ENCODE results near the gene EYA4. TPM values are rescaled to one million over a fixed set of nuclear protein-coding genes. Genes with fewer than 3 reads are reported as not detected.

The EYA4 gene
- total RNA-seq, 1 experiment from 2014 or later, result not detected

- H3K27ac Mint-ChIP-seq (ENCODE audit: low read depth, unreplicated experiment), result no peak overlapping the region
- H3K9me3 Mint-ChIP-seq (ENCODE audit: unreplicated experiment), result no peaks in the 10 kb centered on the region
- intact Hi-C loops (cut with micrococcal nuclease), result no loop called here
- DNase-seq (ENCODE audit: unreplicated experiment), result no peak
- peaks cover 6% of the 10 kb centered on the region for H3K36me3 Mint-ChIP-seq (ENCODE audit: insufficient read depth, unreplicated experiment)
- no peak overlapping the region for H3K4me3 Mint-ChIP-seq (ENCODE audit: unreplicated experiment)
- H3K27me3 Mint-ChIP-seq (ENCODE audit: insufficient read depth, unreplicated experiment), result peaks cover 89% of the 10 kb centered on the region
- no peaks in the 10 kb centered on the region for H3K4me1 Mint-ChIP-seq (ENCODE audit: insufficient read depth, unreplicated experiment)
- BruUV-seq (replicated peaks), result no TSS peak
- ChIA-PET POLR2A (no interaction called here), CTCF (no interaction called here)
- no peak for TF ChIP-seq CTCF (IDR thresholded peaks at IDR 0.05; ENCODE audit: unreplicated experiment)
Measured at GRCh38 chr6:133399426-133399825, 158.3 kb downstream of the EYA4 start.

- BruUV-seq (replicated peaks), result no TSS peak
- intact Hi-C loops (cut with micrococcal nuclease), result no loop called here
- DNase-seq (ENCODE audit: unreplicated experiment), result no peak
- Mint-ChIP-seq H3K4me3 (ENCODE audit: unreplicated experiment) (no peak overlapping the region), H3K9me3 (ENCODE audit: unreplicated experiment) (no peaks in the 10 kb centered on the region), H3K27me3 (ENCODE audit: insufficient read depth, unreplicated experiment) (peaks cover 98% of the 10 kb centered on the region), H3K36me3 (ENCODE audit: insufficient read depth, unreplicated experiment) (peaks cover 6% of the 10 kb centered on the region), H3K4me1 (ENCODE audit: insufficient read depth, unreplicated experiment) (no peaks in the 10 kb centered on the region), H3K27ac (ENCODE audit: low read depth, unreplicated experiment) (no peak overlapping the region)
- no peak for TF ChIP-seq CTCF (IDR thresholded peaks at IDR 0.05; ENCODE audit: unreplicated experiment)
- CTCF ChIA-PET, result no interaction called here
- POLR2A ChIA-PET, result no interaction called here
Measured at GRCh38 chr6:133404151-133404550, 163.0 kb downstream of the EYA4 start.

DNA sequence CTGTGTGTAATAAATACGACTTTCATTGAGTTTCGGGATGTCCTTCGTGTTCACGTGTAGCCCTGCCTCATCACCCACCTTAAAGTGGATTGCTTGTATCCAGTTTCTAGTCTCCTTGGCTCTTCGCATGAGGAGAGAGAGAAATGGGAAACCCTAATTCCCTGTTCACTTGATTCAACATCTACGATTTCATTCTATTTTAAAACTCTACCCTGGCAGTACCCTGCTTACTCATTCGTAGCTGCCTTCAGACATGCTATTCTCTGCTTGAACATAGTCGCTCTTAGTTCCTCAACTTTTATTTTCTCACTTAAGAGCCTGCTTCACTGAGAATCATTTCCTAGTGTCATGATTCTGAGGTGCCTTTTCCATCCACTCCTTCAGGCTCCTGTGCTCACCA is 163.6 kb downstream of the EYA4 start:
- no peak for TF ChIP-seq CTCF (IDR thresholded peaks at IDR 0.05; ENCODE audit: unreplicated experiment)
- POLR2A ChIA-PET, result no interaction called here
- CTCF ChIA-PET, result no interaction called here
- Mint-ChIP-seq H3K27ac (ENCODE audit: low read depth, unreplicated experiment) (no peak overlapping the region), H3K4me1 (ENCODE audit: insufficient read depth, unreplicated experiment) (no peaks in the 10 kb centered on the region), H3K27me3 (ENCODE audit: insufficient read depth, unreplicated experiment) (peaks cover 98% of the 10 kb centered on the region), H3K36me3 (ENCODE audit: insufficient read depth, unreplicated experiment) (peaks cover 6% of the 10 kb centered on the region), H3K4me3 (ENCODE audit: unreplicated experiment) (no peak overlapping the region), H3K9me3 (ENCODE audit: unreplicated experiment) (no peaks in the 10 kb centered on the region)
- DNase-seq (ENCODE audit: unreplicated experiment), result no peak
- no TSS peak for BruUV-seq (replicated peaks)
- intact Hi-C loops (cut with micrococcal nuclease), result no loop called here

GRCh38 chr6:133407320-133408100 is 166.4 kb downstream of the EYA4 start:
- no peaks in the 10 kb centered on the region for H3K9me3 Mint-ChIP-seq (ENCODE audit: unreplicated experiment)
- H3K36me3 Mint-ChIP-seq (ENCODE audit: insufficient read depth, unreplicated experiment), result no peaks in the 10 kb centered on the region
- no peak for DNase-seq (ENCODE audit: unreplicated experiment)
- POLR2A ChIA-PET, result no interaction called here
- H3K27me3 Mint-ChIP-seq (ENCODE audit: insufficient read depth, unreplicated experiment), result peaks cover 89% of the 10 kb centered on the region
- intact Hi-C loops (cut with micrococcal nuclease), result no loop called here
- no peaks in the 10 kb centered on the region for H3K4me1 Mint-ChIP-seq (ENCODE audit: insufficient read depth, unreplicated experiment)
- BruUV-seq (replicated peaks), result no TSS peak
- CTCF ChIA-PET, result no interaction called here
- H3K4me3 Mint-ChIP-seq (ENCODE audit: unreplicated experiment), result no peak overlapping the region
- TF ChIP-seq CTCF (IDR thresholded peaks at IDR 0.05; ENCODE audit: unreplicated experiment), result no peak
- no peak overlapping the region for H3K27ac Mint-ChIP-seq (ENCODE audit: low read depth, unreplicated experiment)
